NB4 (cell line): Measurements from ENCODE around the gene PWWP2A.

Source experiments
- POLR2A ChIP-seq: IDR thresholded peaks from 2 replicates; pipeline ENCODE4 v1.6.1; 2011; ENCODE audit warnings: mild to moderate bottlenecking; ENCODE audit not compliant: insufficient read length; ENCODE audit errors: extremely low read depth
- TF ChIP-seq, protein P1 (sequence below): IDR thresholded peaks from one replicate; pipeline ENCODE4 v1.5.1; 2012; ENCODE audit warnings: low read depth, low read length
- TF ChIP-seq, protein P2 (sequence below): IDR thresholded peaks from 2 replicates; pipeline ENCODE4 v1.6.1; 2011; ENCODE audit warnings: low read depth, low read length

DNA sequence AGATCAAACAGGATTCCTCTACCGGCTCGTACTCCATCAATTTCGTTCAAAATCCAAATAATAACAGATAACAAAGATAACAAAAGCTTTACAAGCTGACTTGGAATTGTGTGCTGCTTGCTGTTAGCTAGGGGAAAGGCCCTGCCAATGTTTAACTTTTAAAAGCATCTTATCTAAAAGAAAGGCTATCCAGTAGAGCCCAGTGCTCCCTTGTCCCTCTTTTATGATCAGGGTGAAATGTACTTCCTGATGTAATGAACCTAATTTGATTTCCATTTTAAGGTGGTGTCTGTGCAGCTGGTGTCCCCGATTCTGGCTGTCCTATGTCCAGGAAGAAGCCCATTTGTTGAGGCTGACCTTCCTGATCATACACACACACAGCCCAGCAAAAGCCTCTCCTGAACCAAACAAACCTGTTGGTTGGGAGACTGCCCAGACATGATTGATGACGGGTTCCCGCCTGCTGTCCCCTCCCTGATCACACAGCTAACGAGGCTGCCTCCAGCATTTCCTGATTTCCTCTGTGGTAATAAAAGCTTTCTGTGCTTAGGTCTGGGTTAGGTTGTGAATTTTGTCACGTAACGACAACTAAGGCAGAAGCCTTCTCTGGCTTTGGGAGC, 54.1 kb downstream of the PWWP2A start:
- TF ChIP-seq, protein P1, sequence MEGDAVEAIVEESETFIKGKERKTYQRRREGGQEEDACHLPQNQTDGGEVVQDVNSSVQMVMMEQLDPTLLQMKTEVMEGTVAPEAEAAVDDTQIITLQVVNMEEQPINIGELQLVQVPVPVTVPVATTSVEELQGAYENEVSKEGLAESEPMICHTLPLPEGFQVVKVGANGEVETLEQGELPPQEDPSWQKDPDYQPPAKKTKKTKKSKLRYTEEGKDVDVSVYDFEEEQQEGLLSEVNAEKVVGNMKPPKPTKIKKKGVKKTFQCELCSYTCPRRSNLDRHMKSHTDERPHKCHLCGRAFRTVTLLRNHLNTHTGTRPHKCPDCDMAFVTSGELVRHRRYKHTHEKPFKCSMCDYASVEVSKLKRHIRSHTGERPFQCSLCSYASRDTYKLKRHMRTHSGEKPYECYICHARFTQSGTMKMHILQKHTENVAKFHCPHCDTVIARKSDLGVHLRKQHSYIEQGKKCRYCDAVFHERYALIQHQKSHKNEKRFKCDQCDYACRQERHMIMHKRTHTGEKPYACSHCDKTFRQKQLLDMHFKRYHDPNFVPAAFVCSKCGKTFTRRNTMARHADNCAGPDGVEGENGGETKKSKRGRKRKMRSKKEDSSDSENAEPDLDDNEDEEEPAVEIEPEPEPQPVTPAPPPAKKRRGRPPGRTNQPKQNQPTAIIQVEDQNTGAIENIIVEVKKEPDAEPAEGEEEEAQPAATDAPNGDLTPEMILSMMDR: no peak
- TF ChIP-seq, protein P2, sequence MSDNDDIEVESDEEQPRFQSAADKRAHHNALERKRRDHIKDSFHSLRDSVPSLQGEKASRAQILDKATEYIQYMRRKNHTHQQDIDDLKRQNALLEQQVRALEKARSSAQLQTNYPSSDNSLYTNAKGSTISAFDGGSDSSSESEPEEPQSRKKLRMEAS: no peak
- TF ChIP-seq POLR2A: no peak
